SJSA1 (cell line): Measurements from ENCODE around the gene TUBB3. TPM values are rescaled to one million over a fixed set of nuclear protein-coding genes. Genes with fewer than 3 reads are reported as not detected.
"Not testable (repeated sequence)": the region's sequence is repeated elsewhere in the genome, so short reads cannot be mapped to it uniquely, and the experiment has no call there.

Experiments
- DNase-seq, 2 experiments: peaks; one replicate each; pipeline ENCODE4 v3.0.0-alpha.2; 2015 to 2020; ENCODE audit warnings: low spot score in 2 of 2, low read depth in 1 of 2
- H3K27ac ChIP-seq: fragments of 250-450 bp; sonication (Bioruptor Pico); 2 replicates; pipeline ENCODE4 v1.5.1; 2020; ENCODE audit warnings: mild to moderate bottlenecking, moderate library complexity
- H3K27me3 ChIP-seq: fragments of 250-450 bp; sonication (Bioruptor Pico); replicated peaks from 2 replicates; pipeline ENCODE4 v1.5.1; 2020; ENCODE audit warnings: mild to moderate bottlenecking, moderate library complexity
- H3K36me3 ChIP-seq: fragments of 250-450 bp; sonication (Bioruptor Pico); 2 replicates; pipeline ENCODE4 v1.5.1; 2020; ENCODE audit warnings: mild to moderate bottlenecking
- H3K4me1 ChIP-seq: fragments of 250-450 bp; sonication (Bioruptor Pico); replicated peaks from 2 replicates; pipeline ENCODE4 v1.6.1; 2021; ENCODE audit warnings: mild to moderate bottlenecking
- H3K4me3 ChIP-seq: fragments of 250-450 bp; sonication (Bioruptor Pico); 2 replicates; pipeline ENCODE4 v1.5.1; 2020; ENCODE audit warnings: mild to moderate bottlenecking
- H3K9me3 ChIP-seq: fragments of 250-450 bp; sonication (Bioruptor Pico); replicated peaks from 2 replicates; pipeline ENCODE4 v1.5.1; 2020; ENCODE audit warnings: mild to moderate bottlenecking
- total RNA-seq: library from RNA; depleted of rRNA; stranded (reverse); fragments of >200 nt; shearing (Covaris generic); gene quantifications from 2 replicates; pipeline ENCODE4 v1.2.3, GENCODE V29; 2014; rRNA removed

Gene TUBB3
- total RNA-seq = 58.2 and 104 TPM in 2 replicates

GRCh38 chr16:89922884-89923639 is at the start of gene TUBB3:
TSS of gene TUBB3 (plus strand) at chr16:89923342. CDS start at chr16:89923402, 60 bp downstream.
- Histone ChIP-seq H3K36me3 (peaks cover 7% of the 10 kb centered on the region; the same call in 1 of the 2 replicates), H3K4me3 (peak within 1 kb of the TSS; percentile 76), H3K27ac (peak within 1 kb of the TSS; percentile 88), H3K27me3 (no peaks in the 10 kb centered on the region), H3K9me3 (peaks cover 6% of the 10 kb centered on the region; the same call in 1 of the 2 replicates), H3K4me1 (peaks cover 68% of the 10 kb centered on the region)
- DNase-seq = peak; percentile 81 to 91

GRCh38 chr16:89873972-89874689 is 49.0 kb upstream of the TUBB3 start:
- H3K27me3 ChIP-seq = no peaks in the 10 kb centered on the region
- peaks cover 16% of the 10 kb centered on the region for H3K4me1 ChIP-seq
- H3K27ac ChIP-seq = peak overlapping the region; percentile 100
- peak overlapping the region; percentile 97 for H3K4me3 ChIP-seq
- peak; percentile 78 to 95 for DNase-seq
- no peaks in the 10 kb centered on the region for H3K9me3 ChIP-seq
- H3K36me3 ChIP-seq = peaks cover 47% of the 10 kb centered on the region

GRCh38 chr16:89879123-89879522 is 44.0 kb upstream of the TUBB3 start:
- DNase-seq, H3K4me3 ChIP-seq, H3K27me3 ChIP-seq, H3K9me3 ChIP-seq, H3K27ac ChIP-seq: not testable (repeated sequence)
- Histone ChIP-seq H3K36me3 (peaks cover 82% of the 10 kb centered on the region), H3K4me1 (peaks cover 11% of the 10 kb centered on the region)

- H3K36me3 ChIP-seq = peaks cover 80% of the 10 kb centered on the region
- H3K4me3 ChIP-seq = no peak overlapping the region
- H3K27me3 ChIP-seq = no peaks in the 10 kb centered on the region
- peaks cover 6% of the 10 kb centered on the region for H3K4me1 ChIP-seq
- H3K9me3 ChIP-seq = no peaks in the 10 kb centered on the region
- no peak for DNase-seq
- no peak overlapping the region for H3K27ac ChIP-seq
These were observed 42.4 kb upstream of the TUBB3 start for GRCh38 chr16:89880477-89881367.

- no peak overlapping the region for H3K4me3 ChIP-seq
- H3K36me3 ChIP-seq = peaks cover 81% of the 10 kb centered on the region
These were observed 41.8 kb upstream of the TUBB3 start for GRCh38 chr16:89881368-89881730.

GRCh38 chr16:89883346-89884040 is 39.6 kb upstream of the TUBB3 start:
- peaks cover 6% of the 10 kb centered on the region for H3K4me1 ChIP-seq
- no peak overlapping the region for H3K4me3 ChIP-seq
- H3K9me3 ChIP-seq = no peaks in the 10 kb centered on the region
- H3K27me3 ChIP-seq = no peaks in the 10 kb centered on the region
- DNase-seq = no peak
- no peak overlapping the region for H3K27ac ChIP-seq
- peaks cover 82% of the 10 kb centered on the region for H3K36me3 ChIP-seq

More at GRCh38 chr16:89881368-89881730, 41.8 kb upstream of the TUBB3 start:
- H3K4me1 ChIP-seq = peaks cover 6% of the 10 kb centered on the region
- DNase-seq = no peak
- no peaks in the 10 kb centered on the region for H3K9me3 ChIP-seq
- no peaks in the 10 kb centered on the region for H3K27me3 ChIP-seq
- no peak overlapping the region for H3K27ac ChIP-seq

GRCh38 chr16:89884041-89884421 is 39.1 kb upstream of the TUBB3 start:
- H3K27ac ChIP-seq = no peak overlapping the region
- no peaks in the 10 kb centered on the region for H3K27me3 ChIP-seq
- DNase-seq = no peak
- H3K9me3 ChIP-seq = no peaks in the 10 kb centered on the region
- peaks cover 82% of the 10 kb centered on the region for H3K36me3 ChIP-seq
- no peak overlapping the region for H3K4me3 ChIP-seq
- H3K4me1 ChIP-seq = peaks cover 6% of the 10 kb centered on the region

- H3K27ac ChIP-seq = no peak overlapping the region
- no peaks in the 10 kb centered on the region for H3K9me3 ChIP-seq
- no peaks in the 10 kb centered on the region for H3K4me1 ChIP-seq
- H3K36me3 ChIP-seq = peaks cover 91% of the 10 kb centered on the region
- no peaks in the 10 kb centered on the region for H3K27me3 ChIP-seq
- no peak overlapping the region for H3K4me3 ChIP-seq
- no peak for DNase-seq
These were observed 35.9 kb upstream of the TUBB3 start for GRCh38 chr16:89887243-89887642.

GRCh38 chr16:89890200-89890599 is 32.9 kb upstream of the TUBB3 start:
- H3K36me3 ChIP-seq = peaks cover 95% of the 10 kb centered on the region

GRCh38 chr16:89890886-89891657 is 32.1 kb upstream of the TUBB3 start:
- DNase-seq = no peak
- Histone ChIP-seq H3K9me3 (no peaks in the 10 kb centered on the region), H3K4me1 (no peaks in the 10 kb centered on the region), H3K4me3 (no peak overlapping the region), H3K36me3 (peaks cover 95% of the 10 kb centered on the region), H3K27ac (no peak overlapping the region), H3K27me3 (no peaks in the 10 kb centered on the region)

More at GRCh38 chr16:89890200-89890599, 32.9 kb upstream of the TUBB3 start:
- no peak overlapping the region for H3K4me3 ChIP-seq
- H3K27ac ChIP-seq = no peak overlapping the region
- no peaks in the 10 kb centered on the region for H3K27me3 ChIP-seq
- DNase-seq = no peak
- H3K9me3 ChIP-seq = no peaks in the 10 kb centered on the region
- H3K4me1 ChIP-seq = no peaks in the 10 kb centered on the region

GRCh38 chr16:89892055-89892630 is 31.0 kb upstream of the TUBB3 start:
- no peaks in the 10 kb centered on the region for H3K4me1 ChIP-seq
- H3K27me3 ChIP-seq = no peaks in the 10 kb centered on the region
- H3K36me3 ChIP-seq = peaks cover 93% of the 10 kb centered on the region
- no peak for DNase-seq
- H3K9me3 ChIP-seq = no peaks in the 10 kb centered on the region
- H3K4me3 ChIP-seq = no peak overlapping the region
- H3K27ac ChIP-seq = no peak overlapping the region

- no peak for DNase-seq
- Histone ChIP-seq H3K27ac (no peak overlapping the region), H3K9me3 (no peaks in the 10 kb centered on the region), H3K4me3 (no peak overlapping the region), H3K36me3 (peaks cover 93% of the 10 kb centered on the region), H3K4me1 (no peaks in the 10 kb centered on the region), H3K27me3 (no peaks in the 10 kb centered on the region)
These were observed 30.5 kb upstream of the TUBB3 start for GRCh38 chr16:89892635-89893034.
